IMR-90 (cell line): Measurements from ENCODE around the gene KIF6. TPM values are rescaled to one million over a fixed set of nuclear protein-coding genes. Genes with fewer than 3 reads are reported as not detected.

Experiments
- ATAC-seq: fragments of 200-7000 bp; cut with Tn5 transposase; 2 replicates; pipeline ENCODE4 v1.9.1; 2020; ENCODE audit warnings: low read depth, mild to moderate bottlenecking, moderate library complexity
- BruUV-seq: library from RNA; stranded (reverse); fragments of 400-500 nt; replicated peaks from 2 replicates; lab custom pipeline; 2021; lab: Mats Ljungman, UMichigan
- CTCF ChIA-PET: fragments of 300-600 bp; formaldehyde crosslinking; extraction: SDS; loops from one replicate; lab custom pipeline; 2021; ENCODE audit warnings: antibody characterized with exemption; lab: Yijun Ruan, JAX
- POLR2A ChIA-PET: fragments of 300-600 bp; sonication (Branson Sonifier 250); formaldehyde crosslinking; loops from one replicate; lab custom pipeline; 2022; ENCODE audit warnings: antibody characterized with exemption; ENCODE audit not compliant: unreplicated experiment; lab: Charles Lee
- DNase-seq: peaks from one replicate; pipeline ENCODE4 v3.0.0; 2013
- H2AFZ ChIP-seq: replicated peaks from 2 replicates; pipeline ENCODE3; 2013; ENCODE audit warnings: low read length, mild to moderate bottlenecking; ENCODE audit not compliant: poor library complexity
- H2AK5ac ChIP-seq: 2 replicates; pipeline ENCODE4 v1.6.1; 2013; ENCODE audit warnings: low read depth, low read length, inconsistent platforms
- H2AK9ac ChIP-seq: replicated peaks from 2 replicates; pipeline ENCODE3; 2013; ENCODE audit warnings: mild to moderate bottlenecking, low read depth, low read length, moderate library complexity; ENCODE audit not compliant: poor library complexity
- H2BK120ac ChIP-seq: 2 replicates; pipeline ENCODE4 v1.6.1; 2013; ENCODE audit warnings: low read depth, low read length, inconsistent platforms
- H2BK15ac ChIP-seq: 3 replicates; pipeline ENCODE4 v1.6.1; 2013; ENCODE audit warnings: low read depth, low read length, inconsistent platforms
- H2BK20ac ChIP-seq: 2 replicates; pipeline ENCODE4 v1.6.1; 2013; ENCODE audit warnings: low read depth, mild to moderate bottlenecking, inconsistent platforms, low read length, moderate library complexity
- H2BK5ac ChIP-seq: 2 replicates; pipeline ENCODE4 v1.6.1; 2013; ENCODE audit warnings: mild to moderate bottlenecking, low read depth, low read length, inconsistent platforms; ENCODE audit not compliant: poor library complexity, severe bottlenecking
- H3K14ac ChIP-seq: replicated peaks from 2 replicates; pipeline ENCODE4 v1.6.1; 2013; ENCODE audit warnings: low read depth, low read length, inconsistent platforms
- H3K18ac ChIP-seq: 2 replicates; pipeline ENCODE4 v1.6.1; 2013; ENCODE audit warnings: low read depth, low read length, control low read depth
- H3K23ac ChIP-seq: 2 replicates; pipeline ENCODE4 v1.6.1; 2013; ENCODE audit warnings: low read depth, low read length, inconsistent platforms
- H3K27ac ChIP-seq: 2 replicates; pipeline ENCODE4 v1.5.1; 2013; ENCODE audit warnings: mild to moderate bottlenecking, control low read depth, low read length; ENCODE audit not compliant: insufficient read depth
- H3K27me3 ChIP-seq: 2 replicates; pipeline ENCODE4 v1.6.1; 2013; ENCODE audit warnings: low read length; ENCODE audit not compliant: control insufficient read depth, insufficient read depth
- H3K36me3 ChIP-seq: 2 replicates; pipeline ENCODE4 v1.6.1; 2013; ENCODE audit warnings: low read length, mixed read lengths; ENCODE audit not compliant: control insufficient read depth, insufficient read depth
- H3K4ac ChIP-seq: 2 replicates; pipeline ENCODE4 v1.6.1; 2013; ENCODE audit warnings: low read depth, low read length, inconsistent platforms
- H3K4me1 ChIP-seq: 2 replicates; pipeline ENCODE4 v1.6.1; 2013; ENCODE audit warnings: low read length, mixed read lengths; ENCODE audit not compliant: control insufficient read depth, insufficient read depth
- H3K4me2 ChIP-seq: 2 replicates; pipeline ENCODE4 v1.6.1; 2013; ENCODE audit warnings: low read depth, mild to moderate bottlenecking, control low read depth, low read length, moderate library complexity
- H3K4me3 ChIP-seq: 2 replicates; pipeline ENCODE4 v1.5.1; 2013; ENCODE audit warnings: low read depth, mild to moderate bottlenecking, control low read depth, low read length, moderate library complexity; ENCODE audit not compliant: insufficient read depth
- H3K56ac ChIP-seq: 2 replicates; pipeline ENCODE4 v1.6.1; 2013; ENCODE audit warnings: low read length, inconsistent platforms; ENCODE audit not compliant: insufficient read depth; ENCODE audit errors: extremely low read depth
- H3K79me1 ChIP-seq, 2 experiments: 2 replicates each; pipeline ENCODE4 v1.6.1; 2013; ENCODE audit warnings: low read length in 2 of 2, inconsistent platforms in 1 of 2, low read depth in 1 of 2
- H3K9ac ChIP-seq: 2 replicates; pipeline ENCODE4 v1.6.1; 2013; ENCODE audit warnings: low read depth, low read length, control low read depth
- H3K9me1 ChIP-seq: 2 replicates; pipeline ENCODE4 v1.6.1; 2013; ENCODE audit warnings: low read length, inconsistent platforms; ENCODE audit not compliant: insufficient read depth
- H3K9me3 ChIP-seq: 2 replicates; pipeline ENCODE4 v1.6.1; 2013; ENCODE audit warnings: low read length; ENCODE audit not compliant: control insufficient read depth, insufficient read depth
- H4K20me1 ChIP-seq: 2 replicates; pipeline ENCODE4 v1.6.1; 2013; ENCODE audit warnings: low read length, inconsistent platforms; ENCODE audit not compliant: insufficient read depth
- H4K5ac ChIP-seq: 2 replicates; pipeline ENCODE4 v1.6.1; 2013; ENCODE audit warnings: mild to moderate bottlenecking, low read depth, low read length, control low read depth
- H4K8ac ChIP-seq, 2 experiments: 2 replicates each; pipeline ENCODE4 v1.6.1; 2013; ENCODE audit warnings: low read depth in 2 of 2, low read length in 2 of 2, control low read depth in 1 of 2, inconsistent platforms in 1 of 2
- H4K91ac ChIP-seq: 2 replicates; pipeline ENCODE4 v1.6.1; 2013; ENCODE audit warnings: low read depth, low read length, inconsistent platforms; ENCODE audit not compliant: insufficient read depth
- BHLHE40 ChIP-seq: fragments of 150-350 bp; IDR thresholded peaks from 2 replicates; pipeline ENCODE4 v1.6.1; 2016; ENCODE audit warnings: mild to moderate bottlenecking, low read depth, low read length
- CEBPB ChIP-seq: IDR thresholded peaks from 2 replicates; pipeline ENCODE4 v1.6.1; 2012; ENCODE audit warnings: low read depth, low read length, improper control_type of control experiment
- CHD1 ChIP-seq: IDR thresholded peaks from 2 replicates; pipeline ENCODE4 v1.6.1; 2012; ENCODE audit warnings: low read depth, low read length, improper control_type of control experiment
- FOS ChIP-seq: fragments of 150-350 bp; IDR thresholded peaks from 2 replicates; pipeline ENCODE4 v1.6.1; 2016; ENCODE audit warnings: low read depth, low read length
- MAZ ChIP-seq: IDR thresholded peaks from 2 replicates; pipeline ENCODE4 v1.6.1; 2012; ENCODE audit warnings: low read depth, mild to moderate bottlenecking, low read length, improper control_type of control experiment, moderate library complexity, borderline replicate concordance
- POLR2A ChIP-seq: IDR thresholded peaks from 2 replicates; pipeline ENCODE4 v1.6.1; 2012; ENCODE audit warnings: mild to moderate bottlenecking, low read depth, low read length
- RFX5 ChIP-seq: IDR thresholded peaks from 2 replicates; pipeline ENCODE4 v1.8.0; 2012; ENCODE audit warnings: low read depth, mild to moderate bottlenecking, low read length, moderate library complexity
- WGBS, 2 experiments: methylation state at CpG; one replicate each; pipeline versions ENCODE4 v1.1.5 to v1.1.7; 2013; ENCODE audit warnings: missing lambda C conversion rate in 2 of 2; ENCODE audit not compliant: insufficient read length in 1 of 2; ENCODE audit errors: extremely low coverage in 2 of 2; 5-methylcytosine and 5-hydroxymethylcytosine counted together
- dilution Hi-C: fragments of 300-500 bp; cut with HindIII; formaldehyde crosslinking; loops from one replicate; pipeline ENCODE4 v1.14.3; 2018; ENCODE audit warnings: low sequenced_read_pairs; ENCODE audit not compliant: unreplicated experiment
- in situ Hi-C: fragments of 300-500 bp; cut with MboI; formaldehyde crosslinking; loops from 3 replicates; pipeline ENCODE4 v1.14.3; 2019; ENCODE audit warnings: low sequenced_read_pairs, inconsistent platforms, mixed read lengths
- intact Hi-C: fragments of 100-400 bp; cut with micrococcal nuclease; formaldehyde crosslinking; loops from 2 replicates; pipeline ENCODE4 v1.10.0; 2022
- polyA plus RNA-seq, 3 experiments: library from polyadenylated mRNA; depleted of rRNA; stranded (reverse); fragments of >200 nt; gene quantifications; 2 replicates each; pipeline ENCODE4 v1.2.3, GENCODE V29; 2012; ENCODE audit warnings: low replicate concordance in 1 of 3
- total RNA-seq: library from RNA; depleted of rRNA; stranded (reverse); fragments of >200 nt; gene quantifications from 2 replicates; pipeline ENCODE4 v1.2.3, GENCODE V29; 2012
- TF ChIP-seq, protein P1 (sequence below): conservative IDR thresholded peaks from 2 replicates; pipeline ENCODE4 v1.5.1; 2012; ENCODE audit warnings: mild to moderate bottlenecking, low read depth, low read length, improper control_type of control experiment
- TF ChIP-seq, protein P2 (sequence below): fragments of 150-350 bp; IDR thresholded peaks from 2 replicates; pipeline ENCODE4 v1.6.1; 2016; ENCODE audit warnings: low read depth, mild to moderate bottlenecking, low read length, moderate library complexity, borderline replicate concordance

KIF6 gene
- total and polyA plus RNA-seq, 2 of the 4 experiments (the other 2 are of a cell fraction) = under 0.01 to 0.10 TPM

DNA sequence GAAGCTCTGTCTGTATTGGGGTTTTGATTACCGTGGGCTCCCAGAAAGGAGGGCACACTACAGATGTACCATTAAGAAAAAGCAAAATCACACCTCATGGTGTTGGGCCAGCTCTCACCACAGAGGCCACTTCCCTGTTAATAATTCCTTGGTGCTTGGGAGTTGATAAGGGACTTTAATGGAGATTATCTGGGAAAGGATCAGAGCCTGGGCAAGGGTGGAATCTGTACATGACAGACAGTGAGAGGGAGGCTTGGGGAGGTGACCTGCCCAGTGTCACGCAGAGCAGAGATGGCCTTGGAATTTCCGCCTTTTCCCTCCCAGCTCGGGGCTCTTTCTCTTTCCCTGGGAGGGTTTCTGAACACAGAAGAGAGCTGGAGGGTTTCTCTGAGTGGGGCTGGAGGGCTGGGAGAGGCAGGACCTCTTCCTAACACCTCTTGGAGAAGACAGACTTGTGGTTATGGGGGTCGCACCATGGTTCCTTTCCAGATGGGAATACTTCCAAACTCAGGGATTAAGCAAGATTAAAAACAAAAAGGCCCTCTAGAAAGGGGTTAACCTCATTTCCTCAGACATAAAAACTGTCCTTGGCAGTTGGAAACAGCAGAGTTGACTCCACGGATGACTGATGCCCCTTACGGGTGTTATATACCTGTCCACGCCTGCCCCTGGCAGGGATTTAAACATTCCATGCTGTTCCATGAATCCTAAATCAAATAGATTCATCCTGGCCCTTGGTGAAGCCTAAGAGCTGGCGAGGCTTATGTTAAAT lies 385.9 kb downstream of the KIF6 start:
- CTCF ChIA-PET = no interaction called here

More for the DNA sequence above, 385.9 kb downstream of the KIF6 start:
- Histone ChIP-seq H3K56ac (no peak overlapping the region), H3K23ac (no peak overlapping the region), H3K14ac (no peak overlapping the region), H4K91ac (no peak overlapping the region), H4K20me1 (no peaks in the 10 kb centered on the region), H3K9me3 (no peaks in the 10 kb centered on the region), H3K4ac (no peak overlapping the region), H3K27ac (no peak overlapping the region), H3K9ac (no peak overlapping the region), H3K4me1 (no peaks in the 10 kb centered on the region), H2AK5ac (no peak overlapping the region), H2AK9ac (no peak overlapping the region), H2BK5ac (no peak overlapping the region), H3K9me1 (no peaks in the 10 kb centered on the region), H2BK20ac (no peak overlapping the region), H4K8ac (no peak overlapping the region), H3K4me2 (no peak overlapping the region), H3K79me1 (no peaks in the 10 kb centered on the region), H2BK120ac (no peak overlapping the region), H3K27me3 (peaks cover 2% of the 10 kb centered on the region; the same call in 1 of the 2 replicates), H2AFZ (no peak overlapping the region), H3K4me3 (no peak overlapping the region), H2BK15ac (no peak overlapping the region), H3K36me3 (no peaks in the 10 kb centered on the region), H4K5ac (no peak overlapping the region), H3K18ac (no peak overlapping the region)
- intact Hi-C loops (no loop called here), dilution Hi-C loops (no loop called here), in situ Hi-C loops (no loop called here)
- no TSS peak for BruUV-seq
- ATAC-seq = no peak
- POLR2A ChIA-PET = no interaction called here
- no peak for DNase-seq
- TF ChIP-seq RFX5 = no peak
- TF ChIP-seq, protein P1, sequence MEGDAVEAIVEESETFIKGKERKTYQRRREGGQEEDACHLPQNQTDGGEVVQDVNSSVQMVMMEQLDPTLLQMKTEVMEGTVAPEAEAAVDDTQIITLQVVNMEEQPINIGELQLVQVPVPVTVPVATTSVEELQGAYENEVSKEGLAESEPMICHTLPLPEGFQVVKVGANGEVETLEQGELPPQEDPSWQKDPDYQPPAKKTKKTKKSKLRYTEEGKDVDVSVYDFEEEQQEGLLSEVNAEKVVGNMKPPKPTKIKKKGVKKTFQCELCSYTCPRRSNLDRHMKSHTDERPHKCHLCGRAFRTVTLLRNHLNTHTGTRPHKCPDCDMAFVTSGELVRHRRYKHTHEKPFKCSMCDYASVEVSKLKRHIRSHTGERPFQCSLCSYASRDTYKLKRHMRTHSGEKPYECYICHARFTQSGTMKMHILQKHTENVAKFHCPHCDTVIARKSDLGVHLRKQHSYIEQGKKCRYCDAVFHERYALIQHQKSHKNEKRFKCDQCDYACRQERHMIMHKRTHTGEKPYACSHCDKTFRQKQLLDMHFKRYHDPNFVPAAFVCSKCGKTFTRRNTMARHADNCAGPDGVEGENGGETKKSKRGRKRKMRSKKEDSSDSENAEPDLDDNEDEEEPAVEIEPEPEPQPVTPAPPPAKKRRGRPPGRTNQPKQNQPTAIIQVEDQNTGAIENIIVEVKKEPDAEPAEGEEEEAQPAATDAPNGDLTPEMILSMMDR = no peak
- no peak for TF ChIP-seq BHLHE40
- no peak for TF ChIP-seq CEBPB
- no peak for TF ChIP-seq MAZ
- TF ChIP-seq, protein P2, sequence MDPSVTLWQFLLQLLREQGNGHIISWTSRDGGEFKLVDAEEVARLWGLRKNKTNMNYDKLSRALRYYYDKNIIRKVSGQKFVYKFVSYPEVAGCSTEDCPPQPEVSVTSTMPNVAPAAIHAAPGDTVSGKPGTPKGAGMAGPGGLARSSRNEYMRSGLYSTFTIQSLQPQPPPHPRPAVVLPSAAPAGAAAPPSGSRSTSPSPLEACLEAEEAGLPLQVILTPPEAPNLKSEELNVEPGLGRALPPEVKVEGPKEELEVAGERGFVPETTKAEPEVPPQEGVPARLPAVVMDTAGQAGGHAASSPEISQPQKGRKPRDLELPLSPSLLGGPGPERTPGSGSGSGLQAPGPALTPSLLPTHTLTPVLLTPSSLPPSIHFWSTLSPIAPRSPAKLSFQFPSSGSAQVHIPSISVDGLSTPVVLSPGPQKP = no peak
- TF ChIP-seq CHD1 = no peak
- TF ChIP-seq FOS = no peak
- TF ChIP-seq POLR2A = no peak
- 31% methylated on average over 3 of the region's 9 CpGs; no CpG with 5 or more reads in 1 of the 2 experiments for WGBS, 2 experiments
